HepG2 (cell line): ENCODE measurements around the gene HCRTR1.

Experiments
- CBX5 ChIP-seq: sonication (generic); formaldehyde crosslinking; IDR thresholded peaks from 2 replicates; pipeline ENCODE4 v1.4.0; 2020; ENCODE audit warnings: missing genetic modification reagents, borderline replicate concordance
- FOXM1 ChIP-seq: sonication (generic); formaldehyde crosslinking; IDR thresholded peaks from 2 replicates; pipeline ENCODE4 v1.5.0; 2020; ENCODE audit warnings: missing genetic modification reagents
- POLR2A ChIP-seq, 2 experiments: IDR thresholded peaks; 2 replicates each; pipeline ENCODE4 v1.6.1; 2011; ENCODE audit warnings: low read depth in 2 of 2, low read length in 2 of 2, mild to moderate bottlenecking in 1 of 2, moderate library complexity in 1 of 2; ENCODE audit not compliant: insufficient read depth in 1 of 2
- POLR2AphosphoS5 ChIP-seq: IDR thresholded peaks from 2 replicates; pipeline ENCODE4 v1.6.1; 2012; ENCODE audit warnings: low read depth, low read length
- RFX5 ChIP-seq: IDR thresholded peaks from 2 replicates; pipeline ENCODE4 v1.6.1; 2011; ENCODE audit warnings: low read depth, low read length, improper control_type of control experiment
- SCMH1 ChIP-seq: sonication (generic); formaldehyde crosslinking; IDR thresholded peaks from 2 replicates; pipeline ENCODE4 v1.9.0; 2021; ENCODE audit warnings: missing genetic modification reagents, mild to moderate bottlenecking, borderline replicate concordance
- ZNF180 ChIP-seq: sonication (generic); formaldehyde crosslinking; IDR thresholded peaks from 2 replicates; pipeline ENCODE4 v1.4.0; 2020; ENCODE audit warnings: low read depth, missing genetic modification reagents, borderline replicate concordance
- ZNF776 ChIP-seq: sonication (generic); formaldehyde crosslinking; IDR thresholded peaks from 2 replicates; pipeline ENCODE4 v1.4.0; 2020; ENCODE audit warnings: mild to moderate bottlenecking, missing genetic modification reagents
- ZNF879 ChIP-seq: sonication (generic); formaldehyde crosslinking; IDR thresholded peaks from 2 replicates; pipeline ENCODE4 v1.8.1; 2023; ENCODE audit warnings: missing genetic modification reagents

DNA sequence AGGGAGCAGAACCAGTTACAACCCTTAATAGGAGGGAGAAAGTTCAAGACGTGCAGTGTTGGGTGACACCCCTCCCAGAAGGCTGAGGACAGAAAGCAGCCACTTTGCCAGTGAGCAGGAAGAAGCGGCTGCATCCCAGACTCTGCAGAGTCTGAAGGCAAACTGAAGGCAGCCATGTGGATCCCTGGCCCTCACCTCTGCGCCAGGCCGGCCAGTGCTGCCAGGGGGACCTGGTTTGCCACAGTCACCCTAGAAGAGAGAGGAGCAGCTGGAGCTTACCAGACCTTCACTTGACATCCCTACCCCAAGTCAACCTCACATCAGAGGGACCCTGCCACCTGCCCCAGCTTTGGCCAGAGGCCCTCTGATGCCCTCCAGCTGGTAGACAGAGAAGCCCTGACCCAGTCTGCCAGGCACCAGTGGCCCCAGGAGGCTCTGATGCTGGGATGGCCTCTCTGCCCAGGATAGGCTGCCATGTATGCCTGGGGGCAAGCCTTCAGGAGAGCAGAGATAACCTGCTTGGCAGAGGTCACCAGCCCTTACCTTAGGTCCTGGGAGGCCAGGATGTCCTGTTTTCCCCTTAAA is 43.5 kb downstream of the HCRTR1 start:
- no peak for TF ChIP-seq FOXM1 (CRISPR knock-in tag)
- TF ChIP-seq RFX5: no peak
- TF ChIP-seq POLR2A (IDR thresholded peaks at IDR 0.05; ENCODE audit: insufficient read depth in 1 of 2, low read depth in 2 of 2, low read length in 2 of 2): no peak
- TF ChIP-seq ZNF879: no peak
- TF ChIP-seq ZNF180 (CRISPR knock-in tag): no peak
- no peak for TF ChIP-seq SCMH1 (CRISPR knock-in tag)
- no peak for TF ChIP-seq ZNF776 (CRISPR knock-in tag)
- no peak for TF ChIP-seq POLR2AphosphoS5
- no peak for TF ChIP-seq CBX5 (CRISPR knock-in tag)
